ENCODE measurements around the gene RNPS1. TPM values are rescaled to one million over a fixed set of nuclear protein-coding genes. Genes with fewer than 3 reads are reported as not detected.
A peak's percentile ranks its signal among the peaks of the same experiment; 100 is the strongest.

RNPS1 gene
- total RNA-seq, 8 experiments from 2014 or later, result 108 to 257 (median 163) TPM

DNA sequence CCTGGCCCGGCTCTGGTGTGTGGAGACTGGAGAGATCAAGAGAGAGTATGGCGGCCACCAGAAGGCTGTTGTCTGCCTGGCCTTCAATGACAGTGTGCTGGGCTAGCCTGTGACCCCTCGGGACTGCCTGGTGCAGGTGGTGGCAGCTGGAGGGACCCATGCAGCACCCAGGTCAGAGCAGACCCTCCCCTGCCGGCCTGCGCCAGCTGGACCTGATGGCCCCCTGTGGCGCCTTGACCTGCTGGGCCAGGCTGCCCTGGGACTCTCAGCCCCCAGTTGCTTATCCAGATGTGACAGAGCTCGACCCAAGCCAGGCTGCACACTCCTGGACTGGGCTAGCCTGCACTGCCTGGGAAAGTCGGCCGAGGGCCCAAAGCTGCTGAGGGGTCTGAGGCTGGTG lies 59.2 kb downstream of the RNPS1 start:
- WGBS, 10 experiments, result 100% methylated on average over 1 of the region's 9 CpGs; no CpG with 5 or more reads in 9 of the 10 experiments
- H3K27ac ChIP-seq, result no peak overlapping the region
- ATAC-seq (replicated peaks in 6 of 8), result no peak
- no peak overlapping the region for H3K4me3 ChIP-seq
- peaks cover 22% of the 10 kb centered on the region in 2 donors for H3K4me1 ChIP-seq (replicated peaks in 1 of 2)
- in situ Hi-C loops (cut with MboI; ENCODE audit: low pct_unique_long_range_greater_than_20kb in 2 of 9, low sequenced_read_pairs in 9 of 9, unreplicated experiment in 9 of 9), result no loop called here

DNA sequence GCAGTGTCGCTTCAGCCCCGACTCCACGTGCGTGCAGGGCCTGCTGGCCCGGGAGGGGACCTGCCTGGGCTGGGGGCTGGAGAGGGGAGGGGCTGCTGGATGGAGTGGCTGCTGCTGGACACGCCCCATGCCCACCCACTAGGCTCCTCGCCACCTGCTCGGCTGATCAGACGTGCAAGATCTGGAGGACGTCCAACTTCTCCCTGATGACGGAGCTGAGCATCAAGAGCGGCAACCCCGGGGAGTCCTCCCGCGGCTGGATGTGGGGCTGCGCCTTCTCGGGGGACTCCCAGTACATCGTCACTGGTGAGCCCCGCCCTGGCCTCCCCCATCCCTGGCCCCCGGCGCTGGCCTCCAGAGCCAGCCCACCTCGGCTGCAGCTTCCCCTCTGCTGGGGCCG lies 59.6 kb downstream of the RNPS1 start:
- no CpG with 5 or more reads among the region's 23 CpGs for WGBS, 10 experiments
- ATAC-seq (replicated peaks in 6 of 8), result no peak
- in situ Hi-C loops (cut with MboI; ENCODE audit: low pct_unique_long_range_greater_than_20kb in 2 of 9, low sequenced_read_pairs in 9 of 9, unreplicated experiment in 9 of 9), result no loop called here
- no peak overlapping the region for H3K4me3 ChIP-seq
- peaks cover 17 to 18% of the 10 kb centered on the region in 2 donors for H3K4me1 ChIP-seq (replicated peaks in 1 of 2)
- H3K27ac ChIP-seq, result no peak overlapping the region

DNA sequence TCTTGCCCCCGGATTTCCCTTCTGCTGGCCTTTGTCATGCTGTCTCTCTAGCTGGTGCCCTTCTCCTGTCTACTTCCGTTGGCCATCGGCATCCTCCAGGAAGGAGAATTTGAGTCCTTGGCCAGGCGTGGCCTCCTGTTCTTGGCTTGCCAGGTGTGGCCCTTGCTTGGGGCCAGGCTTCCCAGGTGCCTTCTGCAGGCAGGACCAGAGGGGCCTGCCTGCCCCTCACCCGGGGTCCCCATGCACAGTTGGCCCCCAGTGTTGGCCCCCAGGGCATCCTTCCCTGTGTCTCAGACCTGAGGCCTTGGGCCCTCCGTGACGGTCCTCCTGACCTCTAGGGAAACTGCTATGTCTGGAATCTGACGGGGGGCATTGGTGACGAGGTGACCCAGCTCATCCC lies 60.1 kb downstream of the RNPS1 start:
- ATAC-seq (replicated peaks in 6 of 8), result no peak
- peaks cover 13 to 14% of the 10 kb centered on the region in 2 donors for H3K4me1 ChIP-seq (replicated peaks in 1 of 2)
- 80 to 100% (median 96%) methylated on average over 1 to 4 of the region's 9 CpGs; no CpG with 5 or more reads in 3 of the 10 experiments for WGBS, 10 experiments
- in situ Hi-C loops (cut with MboI; ENCODE audit: low pct_unique_long_range_greater_than_20kb in 2 of 9, low sequenced_read_pairs in 9 of 9, unreplicated experiment in 9 of 9), result no loop called here
- H3K4me3 ChIP-seq, result no peak overlapping the region
- no peak overlapping the region for H3K27ac ChIP-seq

DNA sequence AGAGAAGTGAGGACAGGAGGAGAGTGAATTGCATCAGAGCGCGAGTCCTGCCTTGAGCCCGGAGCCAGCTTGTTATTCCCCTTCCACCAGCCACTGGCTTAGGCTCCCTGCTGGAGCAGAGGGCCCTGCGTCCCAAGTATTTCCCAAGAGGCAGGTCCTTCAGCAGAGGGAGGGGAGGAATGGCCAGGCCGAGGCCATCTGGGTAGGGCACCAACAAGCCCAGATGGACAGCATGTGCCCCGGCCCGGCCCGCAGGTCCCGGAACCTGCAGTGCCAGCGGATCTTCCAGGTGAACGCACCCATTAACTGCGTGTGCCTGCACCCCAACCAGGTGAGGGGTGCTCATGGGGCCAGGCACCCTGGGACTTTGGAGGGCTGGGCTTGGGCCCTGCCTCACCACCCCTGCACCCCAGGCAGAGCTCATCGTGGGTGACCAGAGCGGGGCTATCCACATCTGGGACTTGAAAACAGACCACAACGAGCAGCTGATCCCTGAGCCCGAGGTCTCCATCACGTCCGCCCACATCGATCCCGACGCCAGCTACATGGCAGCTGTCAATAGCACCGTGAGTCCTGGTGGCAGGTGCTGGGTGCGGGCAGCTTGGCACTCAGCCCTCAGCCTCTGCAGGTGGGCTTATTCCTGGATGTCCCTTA lies 61.0 kb downstream of the RNPS1 start:
- Histone ChIP-seq H3K4me3 (peak overlapping the region in 2 of 5 donors; percentile 75 to 97), H3K4me1 (replicated peaks in 1 of 2) (peaks cover 9% of the 10 kb centered on the region in 2 donors), H3K27ac (no peak overlapping the region)
- in situ Hi-C loops (cut with MboI; ENCODE audit: low pct_unique_long_range_greater_than_20kb in 2 of 9, low sequenced_read_pairs in 9 of 9, unreplicated experiment in 9 of 9), result no loop called here
- WGBS, 10 experiments, result 0 to 100% (median 92%) methylated on average over 1 to 5 of the region's 23 CpGs; no CpG with 5 or more reads in 7 of the 10 experiments
- no peak for ATAC-seq (replicated peaks in 6 of 8)

DNA sequence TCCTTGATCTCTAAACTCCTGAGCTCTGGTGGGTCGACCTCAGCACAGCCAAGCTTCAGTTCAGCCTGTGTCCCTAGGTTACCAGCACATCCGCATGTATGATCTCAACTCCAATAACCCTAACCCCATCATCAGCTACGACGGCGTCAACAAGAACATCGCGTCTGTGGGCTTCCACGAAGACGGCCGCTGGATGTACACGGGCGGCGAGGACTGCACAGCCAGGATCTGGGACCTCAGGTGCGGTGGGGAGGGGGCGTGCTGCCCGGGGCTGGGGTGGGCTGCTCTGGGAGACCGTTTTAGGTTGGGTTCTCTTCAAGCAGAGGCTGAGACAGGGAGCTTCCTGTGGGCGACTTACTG lies 61.5 kb downstream of the RNPS1 start:
- peak overlapping the region; percentile 99 to 100 for H3K27ac ChIP-seq
- peak overlapping the region; percentile 75 to 99 (median 97) for H3K4me3 ChIP-seq
- in situ Hi-C loops (cut with MboI; ENCODE audit: low pct_unique_long_range_greater_than_20kb in 2 of 9, low sequenced_read_pairs in 9 of 9, unreplicated experiment in 9 of 9), result no loop called here
- WGBS, 10 experiments, result 76 to 79% methylated on average over 5 to 7 of the region's 18 CpGs; no CpG with 5 or more reads in 8 of the 10 experiments
- no peak for ATAC-seq (replicated peaks in 6 of 8)
- peaks cover 9% of the 10 kb centered on the region in 2 donors for H3K4me1 ChIP-seq (replicated peaks in 1 of 2)

DNA sequence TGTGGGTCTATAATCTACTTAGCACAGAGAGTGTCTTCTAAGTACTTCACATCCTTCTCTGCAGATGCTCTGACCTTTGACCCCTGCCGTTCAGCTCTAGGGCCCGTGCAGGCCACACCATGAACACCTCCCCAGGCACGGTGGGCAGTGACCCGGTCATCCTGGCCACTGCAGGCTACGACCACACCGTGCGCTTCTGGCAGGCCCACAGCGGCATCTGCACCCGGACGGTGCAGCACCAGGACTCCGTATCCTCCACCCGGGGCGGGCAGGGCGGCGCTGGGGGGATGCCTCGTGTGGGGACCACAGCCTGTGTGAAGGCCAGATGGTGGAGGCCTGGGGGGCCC lies 62.0 kb downstream of the RNPS1 start:
- Histone ChIP-seq H3K27ac (peak overlapping the region; percentile 99 to 100), H3K4me1 (replicated peaks in 1 of 2) (peaks cover 9% of the 10 kb centered on the region in 2 donors), H3K4me3 (peak overlapping the region; percentile 75 to 99 (median 97))
- ATAC-seq (replicated peaks in 6 of 8), result peak; percentile 28 to 46 (median 38)
- in situ Hi-C loops (cut with MboI; ENCODE audit: low pct_unique_long_range_greater_than_20kb in 2 of 9, low sequenced_read_pairs in 9 of 9, unreplicated experiment in 9 of 9), result no loop called here
- no CpG with 5 or more reads among the region's 16 CpGs for WGBS, 10 experiments

DNA sequence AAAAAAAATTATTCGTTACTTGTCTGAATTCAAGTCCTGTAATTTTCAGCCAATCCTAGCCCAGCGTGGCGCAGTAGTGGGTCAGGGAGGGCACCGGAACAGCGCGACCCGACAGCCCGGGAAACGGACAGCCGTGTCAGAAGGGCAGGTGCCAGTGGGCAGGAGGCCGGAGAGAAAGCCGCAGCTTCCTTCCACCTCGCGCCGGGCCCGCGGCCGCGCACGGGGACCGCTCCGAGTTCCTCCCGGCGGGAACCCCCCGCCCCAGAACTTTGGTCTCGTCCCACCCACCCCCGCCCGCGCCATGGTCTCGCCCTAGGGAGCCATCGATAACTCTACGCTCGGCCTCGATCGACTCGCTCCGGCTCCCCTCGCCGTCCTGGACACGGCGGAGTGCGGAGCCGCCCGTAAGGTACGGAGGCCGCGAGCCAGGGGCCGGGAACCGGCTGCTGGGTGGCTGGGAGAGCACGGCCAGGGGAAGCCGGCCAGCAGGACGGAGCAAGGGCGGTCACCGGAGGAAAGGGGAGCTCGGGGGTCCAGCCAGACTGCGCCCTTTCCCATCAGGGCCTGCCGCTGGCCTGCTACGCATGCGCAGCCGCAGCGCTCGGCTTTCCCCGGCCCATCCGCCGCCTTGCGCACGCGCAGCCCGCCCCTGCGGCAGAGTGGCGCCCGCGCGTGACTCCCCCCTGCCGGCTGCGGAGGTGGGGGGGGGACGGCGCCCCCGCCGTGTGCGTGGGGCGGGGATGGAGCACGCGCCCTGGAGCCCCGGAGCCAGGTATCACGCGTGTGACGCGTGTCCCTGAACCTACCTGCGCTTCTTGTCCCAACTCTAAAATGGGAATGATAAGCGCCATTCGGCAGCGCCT lies 62.6 kb downstream of the RNPS1 start, which contains the start of gene MLST8:
TSS of gene MLST8 (plus strand) at position 351 of the 863 bp plus-strand sequence. CDS start 632 bp downstream, outside the sequence.
- in situ Hi-C loops (cut with MboI; ENCODE audit: low pct_unique_long_range_greater_than_20kb in 2 of 9, low sequenced_read_pairs in 9 of 9, unreplicated experiment in 9 of 9), result no loop called here
- peak within 1 kb of the TSS; percentile 75 to 99 (median 97) for H3K4me3 ChIP-seq
- peak within 1 kb of the TSS; percentile 99 to 100 for H3K27ac ChIP-seq
- 0 to 17% (median 1%) methylated on average over 1 to 16 of the region's 93 CpGs; no CpG with 5 or more reads in 4 of the 10 experiments for WGBS, 10 experiments
- peak; percentile 72 to 84 (median 74) for ATAC-seq (replicated peaks in 6 of 8)
- H3K4me1 ChIP-seq (replicated peaks in 1 of 2), result peaks cover 9% of the 10 kb centered on the region in 2 donors

DNA sequence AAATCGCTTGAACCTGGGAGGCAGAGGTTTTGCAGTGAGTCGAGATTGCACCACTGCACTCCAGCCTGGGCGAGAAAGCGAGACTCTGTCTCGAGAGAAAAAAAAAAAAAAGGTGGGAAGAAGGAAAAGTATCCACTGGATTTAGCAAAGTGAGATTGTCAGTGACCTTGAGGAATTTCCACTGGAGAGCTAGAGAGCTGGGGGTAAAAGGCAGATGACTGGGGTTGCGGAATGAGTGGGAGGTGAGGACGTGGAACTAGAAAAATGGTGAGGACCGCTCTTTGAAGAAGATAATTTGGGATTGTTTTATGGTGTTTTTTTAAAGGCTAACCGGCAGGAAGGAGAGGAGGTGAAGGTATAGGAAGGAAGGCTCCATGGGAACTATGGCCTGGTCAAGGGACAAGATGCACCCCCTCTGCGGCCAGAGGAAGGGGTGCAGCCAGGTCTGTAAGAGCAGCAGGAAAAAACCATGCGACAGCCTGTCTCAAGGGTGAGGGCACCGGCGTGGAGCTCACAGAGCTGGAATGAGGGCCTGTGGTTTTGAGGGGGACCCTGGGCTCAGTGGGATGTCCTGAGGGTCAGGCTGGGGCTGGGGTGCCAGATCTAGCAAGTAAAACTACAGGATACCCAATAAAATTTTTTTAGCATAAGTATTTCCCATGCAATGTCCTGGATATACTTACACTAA lies 63.4 kb downstream of the RNPS1 start:
- peak in 4 of 8 experiments; percentile 0 to 3 (median 1) for ATAC-seq (replicated peaks in 6 of 8)
- in situ Hi-C loops (cut with MboI; ENCODE audit: low pct_unique_long_range_greater_than_20kb in 2 of 9, low sequenced_read_pairs in 9 of 9, unreplicated experiment in 9 of 9), result no loop called here
- H3K4me1 ChIP-seq (replicated peaks in 1 of 2), result peaks cover 9% of the 10 kb centered on the region in 2 donors
- H3K4me3 ChIP-seq, result peak overlapping the region; percentile 75 to 99 (median 97)
- WGBS, 10 experiments, result 55 to 90% (median 82%) methylated on average over 2 to 13 of the region's 13 CpGs
- peak overlapping the region in 1 of 2 donors; percentile 99 for H3K27ac ChIP-seq

Other genes starting within 250 kb of the RNPS1 start
- 1 to 10 TPM in 2 of 8 experiments, under 1 TPM in 3, not detected in 3; 0.27 to 1.7 (median 0.92) TPM for gene NPW, start 248.3 kb downstream of the RNPS1 start, total RNA-seq
- 10 to 100 TPM in 4 of 8 experiments, 1 to 10 TPM in 4; 1.2 to 27.4 (median 7.8) TPM for gene NHERF2, start 241.2 kb downstream of the RNPS1 start, total RNA-seq
- gene NTHL1, start 220.3 kb downstream of the RNPS1 start, total RNA-seq, result 10 to 100 TPM; 13.0 to 28.3 (median 18.8) TPM
- 100 to 1,000 TPM in 1 of 8 experiments, 10 to 100 TPM in 7; 28.1 to 102 (median 53.2) TPM for gene TSC2, start 220.1 kb downstream of the RNPS1 start, total RNA-seq
- gene PKD1, start 132.2 kb downstream of the RNPS1 start, total RNA-seq, result 100 to 1,000 TPM in 1 of 8 experiments, 10 to 100 TPM in 7; 27.9 to 123 (median 58.3) TPM
- gene RAB26, start 119.5 kb downstream of the RNPS1 start, total RNA-seq, result 10 to 100 TPM in 2 of 8 experiments, 1 to 10 TPM in 6; 3.3 to 22.2 (median 5.2) TPM
- gene TRAF7, start 112.3 kb downstream of the RNPS1 start, total RNA-seq, result 10 to 100 TPM; 20.7 to 82.2 (median 33.3) TPM
- gene CASKIN1, start 71.5 kb downstream of the RNPS1 start, total RNA-seq, result 10 to 100 TPM in 1 of 8 experiments, 1 to 10 TPM in 6, under 1 TPM in 1; 0.61 to 12.2 (median 6.0) TPM
- 10 to 100 TPM; 25.9 to 59.8 (median 38.7) TPM for gene MLST8, start 62.7 kb downstream of the RNPS1 start, total RNA-seq
- 10 to 100 TPM in 2 of 8 experiments, 1 to 10 TPM in 6; 1.1 to 15.1 (median 8.4) TPM for gene BRICD5, start 57.3 kb downstream of the RNPS1 start, total RNA-seq
- 10 to 100 TPM in 4 of 8 experiments, 1 to 10 TPM in 4; 6.5 to 14.9 (median 9.9) TPM for gene PGP, start 53.3 kb downstream of the RNPS1 start, total RNA-seq
- 10 to 100 TPM; 15.4 to 32.4 (median 23.1) TPM for gene E4F1, start 44.5 kb downstream of the RNPS1 start, total RNA-seq
- gene DNASE1L2, start 31.7 kb downstream of the RNPS1 start, total RNA-seq, result 1 to 10 TPM in 6 of 8 experiments, under 1 TPM in 2; 0.61 to 3.0 (median 1.2) TPM
- 10 to 100 TPM; 26.6 to 56.4 (median 32.6) TPM for gene ECI1, start 16.5 kb downstream of the RNPS1 start, total RNA-seq
- gene ABCA3, start 72.6 kb upstream of the RNPS1 start, total RNA-seq, result 10 to 100 TPM in 6 of 8 experiments, 1 to 10 TPM in 2; 2.1 to 41.4 (median 23.3) TPM
- gene CCNF, start 161.3 kb upstream of the RNPS1 start, total RNA-seq, result 10 to 100 TPM in 3 of 8 experiments, 1 to 10 TPM in 5; 1.7 to 32.2 (median 6.8) TPM
- gene TEDC2, start 192.0 kb upstream of the RNPS1 start, total RNA-seq, result 10 to 100 TPM in 4 of 8 experiments, 1 to 10 TPM in 3, under 1 TPM in 1; 0.61 to 26.8 (median 10.0) TPM
- 1 to 10 TPM in 7 of 8 experiments, under 1 TPM in 1; 0.51 to 4.6 (median 1.4) TPM for gene NTN3, start 203.2 kb upstream of the RNPS1 start, total RNA-seq
- 10 to 100 TPM; 12.3 to 23.5 (median 14.7) TPM for gene TBC1D24, start 207.0 kb upstream of the RNPS1 start, total RNA-seq
- gene ATP6V0C, start 245.8 kb upstream of the RNPS1 start, total RNA-seq, result 10 to 100 TPM; 24.7 to 75.3 (median 47.4) TPM